Measurements from ENCODE around the gene IZUMO4.
A peak's percentile ranks its signal among the peaks of the same experiment; 100 is the strongest.

Gene IZUMO4

DNA sequence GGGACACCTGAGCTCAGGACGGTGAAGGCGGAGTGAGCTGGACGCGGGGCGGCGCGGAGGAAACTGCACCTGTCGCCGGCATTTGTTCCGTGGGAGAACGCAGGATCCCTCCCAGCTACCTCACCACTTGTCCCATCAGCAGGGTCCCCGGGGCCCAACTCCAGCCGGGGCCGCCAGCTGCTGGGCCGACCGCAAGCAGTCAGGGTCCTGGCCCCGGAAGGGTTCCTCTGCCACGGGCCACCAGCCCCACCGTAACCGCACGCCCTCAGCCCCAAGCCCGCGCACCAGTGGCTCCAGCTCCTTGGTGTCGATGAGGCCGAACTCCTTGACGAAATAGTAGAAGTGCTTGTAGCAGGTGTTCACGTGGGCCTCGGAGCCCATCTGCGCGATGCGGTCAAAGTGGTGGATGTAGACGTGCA, 20.2 kb upstream of the IZUMO4 start:
- H4K20me1 ChIP-seq (ENCODE audit: insufficient read depth, low read length), result peaks cover 73% of the 10 kb centered on the region
- peaks cover 33% of the 10 kb centered on the region for H3K4me1 ChIP-seq (ENCODE audit: insufficient read depth, low read length)
- peaks cover 97% of the 10 kb centered on the region for H3K36me3 ChIP-seq (ENCODE audit: insufficient read depth, low read length)
- no peak overlapping the region for H3K4me3 ChIP-seq (ENCODE audit: low read depth in 1 of 2, low read length in 2 of 2)
- ATAC-seq (ENCODE audit: insufficient read depth, low read depth) (no peak), DNase-seq (no peak)
- TF ChIP-seq CTCF (IDR thresholded peaks at IDR 0.05; ENCODE audit: borderline replicate concordance, extremely low read depth, low read length, poor library complexity, severe bottlenecking) (no peak), EZH2 (IDR thresholded peaks at IDR 0.05; ENCODE audit: borderline replicate concordance, low read depth, low read length, severe bottlenecking) (no peak)
- no peak overlapping the region for H3K9ac ChIP-seq (ENCODE audit: low read depth, low read length)
- H3K27ac ChIP-seq (ENCODE audit: low read length), result 0 out of 2 replicates have a peak overlapping the region, but pooled peaks have one; percentile 32
- no peaks in the 10 kb centered on the region for H3K9me3 ChIP-seq (ENCODE audit: insufficient read depth, low read length, severe bottlenecking)
- no peak overlapping the region for H2AFZ ChIP-seq (ENCODE audit: low read depth, low read length)
- no peaks in the 10 kb centered on the region for H3K27me3 ChIP-seq (ENCODE audit: insufficient read depth, low read length, poor library complexity)
- peaks cover 89% of the 10 kb centered on the region for H3K79me2 ChIP-seq (ENCODE audit: insufficient read depth, low read length)
- H3K4me2 ChIP-seq (ENCODE audit: insufficient read depth, low read length), result no peak overlapping the region

GRCh38 chr19:2077398-2077797, 19.3 kb upstream of the IZUMO4 start:
- Histone ChIP-seq H3K4me1 (ENCODE audit: insufficient read depth, low read length) (peaks cover 42% of the 10 kb centered on the region), H3K27ac (ENCODE audit: low read length) (peak overlapping the region; percentile 39; the same call in 1 of the 2 replicates), H3K9me3 (ENCODE audit: insufficient read depth, low read length, severe bottlenecking) (no peaks in the 10 kb centered on the region), H3K27me3 (ENCODE audit: insufficient read depth, low read length, poor library complexity) (no peaks in the 10 kb centered on the region), H3K4me3 (ENCODE audit: low read depth in 1 of 2, low read length in 2 of 2) (no peak overlapping the region), H3K9ac (ENCODE audit: low read depth, low read length) (no peak overlapping the region), H3K36me3 (ENCODE audit: insufficient read depth, low read length) (peaks cover 97% of the 10 kb centered on the region), H2AFZ (ENCODE audit: low read depth, low read length) (no peak overlapping the region), H4K20me1 (ENCODE audit: insufficient read depth, low read length) (peaks cover 77% of the 10 kb centered on the region), H3K79me2 (ENCODE audit: insufficient read depth, low read length) (peaks cover 94% of the 10 kb centered on the region), H3K4me2 (ENCODE audit: insufficient read depth, low read length) (no peak overlapping the region)
- TF ChIP-seq EZH2 (IDR thresholded peaks at IDR 0.05; ENCODE audit: borderline replicate concordance, low read depth, low read length, severe bottlenecking), result no peak
- TF ChIP-seq CTCF (IDR thresholded peaks at IDR 0.05; ENCODE audit: borderline replicate concordance, extremely low read depth, low read length, poor library complexity, severe bottlenecking), result no peak
- ATAC-seq (ENCODE audit: insufficient read depth, low read depth) (no peak), DNase-seq (no peak)

DNA sequence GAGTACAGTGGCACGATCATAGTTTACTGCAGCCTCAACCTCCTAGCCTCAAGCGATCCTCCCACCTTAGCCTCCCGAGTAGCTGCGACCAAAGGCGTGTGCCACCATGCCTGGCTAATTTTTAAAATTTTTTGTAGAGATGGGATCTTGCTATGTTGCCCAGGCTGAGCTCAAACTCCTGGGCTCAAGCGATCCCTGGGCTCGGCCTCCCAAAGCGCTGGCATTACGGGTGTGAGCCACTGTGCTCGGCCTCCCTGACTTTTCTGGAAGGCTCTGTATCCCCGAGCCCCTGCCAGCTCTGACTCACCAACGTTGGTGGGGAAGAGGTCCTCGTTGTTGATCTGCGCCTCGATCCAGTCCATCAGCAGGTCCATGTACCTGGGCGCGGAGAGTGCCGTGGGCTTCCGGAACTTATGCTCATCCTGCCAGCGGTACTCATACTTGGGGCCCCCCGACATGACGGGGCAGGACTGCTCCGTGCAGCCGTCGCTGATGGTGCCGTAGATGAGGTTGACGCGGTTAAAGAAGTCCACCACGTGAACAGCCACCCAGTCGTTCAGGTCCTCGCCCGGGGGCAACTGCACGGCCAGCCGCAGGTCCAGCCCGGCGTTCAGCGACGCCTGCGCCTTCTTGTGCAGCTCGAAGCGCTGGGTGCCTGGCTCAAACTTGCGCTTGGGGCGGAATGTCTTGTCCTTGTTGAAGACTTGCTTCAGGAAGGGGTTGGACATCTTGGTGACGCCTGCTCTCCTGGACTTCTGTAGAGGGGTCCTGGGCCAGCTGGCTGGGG, 18.7 kb upstream of the IZUMO4 start:
- peaks cover 97% of the 10 kb centered on the region for H3K79me2 ChIP-seq (ENCODE audit: insufficient read depth, low read length)
- H3K9me3 ChIP-seq (ENCODE audit: insufficient read depth, low read length, severe bottlenecking), result no peaks in the 10 kb centered on the region
- H3K4me3 ChIP-seq (ENCODE audit: low read depth in 1 of 2, low read length in 2 of 2), result no peak overlapping the region; a peak in 1 of 4 replicates
- H3K9ac ChIP-seq (ENCODE audit: low read depth, low read length), result no peak overlapping the region
- H3K4me2 ChIP-seq (ENCODE audit: insufficient read depth, low read length), result no peak overlapping the region
- H3K27ac ChIP-seq (ENCODE audit: low read length), result 0 out of 2 replicates have a peak overlapping the region, but pooled peaks have one; percentile 39
- no peak for ATAC-seq (ENCODE audit: insufficient read depth, low read depth)
- no peak overlapping the region for H2AFZ ChIP-seq (ENCODE audit: low read depth, low read length)
- no peaks in the 10 kb centered on the region for H3K27me3 ChIP-seq (ENCODE audit: insufficient read depth, low read length, poor library complexity)
- peaks cover 77% of the 10 kb centered on the region for H4K20me1 ChIP-seq (ENCODE audit: insufficient read depth, low read length)
- TF ChIP-seq CTCF (IDR thresholded peaks at IDR 0.05; ENCODE audit: borderline replicate concordance, extremely low read depth, low read length, poor library complexity, severe bottlenecking), result no peak
- no peak for TF ChIP-seq EZH2 (IDR thresholded peaks at IDR 0.05; ENCODE audit: borderline replicate concordance, low read depth, low read length, severe bottlenecking)
- peaks cover 48% of the 10 kb centered on the region for H3K4me1 ChIP-seq (ENCODE audit: insufficient read depth, low read length)
- peaks cover 97% of the 10 kb centered on the region for H3K36me3 ChIP-seq (ENCODE audit: insufficient read depth, low read length)
- no peak for DNase-seq
